Measurements from ENCODE around the gene DENND1A. TPM values are rescaled to one million over a fixed set of nuclear protein-coding genes. Genes with fewer than 3 reads are reported as not detected.
A peak's percentile ranks its signal among the peaks of the same experiment; 100 is the strongest.

DENND1A gene
- total and polyA plus RNA-seq, 8 donors: 4.4 to 109 (median 21.4) TPM

- no peaks in the 10 kb centered on the region for H3K9me3 ChIP-seq
- 93 to 96% (median 94%) methylated on average over 1 of the region's 1 CpG for WGBS, 5 donors
- TF ChIP-seq CTCF (IDR thresholded peaks at IDR 0.05) (no peak), EP300 (IDR thresholded peaks at IDR 0.05) (no peak), POLR2AphosphoS5 (IDR thresholded peaks at IDR 0.05) (no peak), POLR2A (IDR thresholded peaks at IDR 0.05) (no peak)
- no peak overlapping the region for H3K4me3 ChIP-seq
- H3K4me1 ChIP-seq: no peaks in the 10 kb centered on the region
- peak in 1 of 2 donors; percentile 60 for DNase-seq
- H3K36me3 ChIP-seq: no peaks in the 10 kb centered on the region
- intact Hi-C loops (cut with DNase I; ENCODE audit: low total_unique reads): no loop called here
- no peak overlapping the region for H3K27ac ChIP-seq
- no peaks in the 10 kb centered on the region for H3K27me3 ChIP-seq
Observed at GRCh38 chr9:123784518-123784917, 145.4 kb downstream of the DENND1A start.

GRCh38 chr9:123778232-123778902 lies 151.6 kb downstream of the DENND1A start:
- no peak overlapping the region for H3K27ac ChIP-seq
- H3K4me3 ChIP-seq: no peak overlapping the region
- WGBS, 5 donors: 76 to 84% (median 77%) methylated on average over 8 of the region's 8 CpGs
- TF ChIP-seq EP300 (IDR thresholded peaks at IDR 0.05): no peak
- no peak for TF ChIP-seq POLR2AphosphoS5 (IDR thresholded peaks at IDR 0.05)
- no peak for TF ChIP-seq POLR2A (IDR thresholded peaks at IDR 0.05)
- TF ChIP-seq CTCF (IDR thresholded peaks at IDR 0.05): no peak
- DNase-seq: no peak
- intact Hi-C loops (cut with DNase I; ENCODE audit: low total_unique reads): no loop called here
- H3K9me3 ChIP-seq: no peaks in the 10 kb centered on the region
- no peaks in the 10 kb centered on the region for H3K27me3 ChIP-seq
- H3K36me3 ChIP-seq: no peaks in the 10 kb centered on the region
- H3K4me1 ChIP-seq: peaks cover 0 to 8% (median 0%) of the 10 kb centered on the region in 4 donors

GRCh38 chr9:123776708-123777537 lies 153.0 kb downstream of the DENND1A start:
- H3K36me3 ChIP-seq: no peaks in the 10 kb centered on the region
- H3K27ac ChIP-seq: no peak overlapping the region
- no peak overlapping the region for H3K4me3 ChIP-seq
- no peaks in the 10 kb centered on the region for H3K27me3 ChIP-seq
- no peaks in the 10 kb centered on the region for H3K9me3 ChIP-seq
- WGBS, 5 donors: 85 to 89% (median 86%) methylated on average over 7 of the region's 7 CpGs
- intact Hi-C loops (cut with DNase I; ENCODE audit: low total_unique reads): no loop called here
- H3K4me1 ChIP-seq: peaks cover 0 to 8% (median 0%) of the 10 kb centered on the region in 4 donors
- DNase-seq: no peak
- TF ChIP-seq EP300 (IDR thresholded peaks at IDR 0.05): no peak
- TF ChIP-seq POLR2AphosphoS5 (IDR thresholded peaks at IDR 0.05): no peak
- TF ChIP-seq CTCF (IDR thresholded peaks at IDR 0.05): no peak
- TF ChIP-seq POLR2A (IDR thresholded peaks at IDR 0.05): no peak

GRCh38 chr9:123775289-123776284 lies 154.3 kb downstream of the DENND1A start:
- 87 to 91% (median 89%) methylated on average over 8 of the region's 8 CpGs for WGBS, 5 donors
- TF ChIP-seq EP300 (IDR thresholded peaks at IDR 0.05): no peak
- TF ChIP-seq CTCF (IDR thresholded peaks at IDR 0.05): no peak
- no peak for TF ChIP-seq POLR2AphosphoS5 (IDR thresholded peaks at IDR 0.05)
- TF ChIP-seq POLR2A (IDR thresholded peaks at IDR 0.05): no peak
- no peak overlapping the region for H3K27ac ChIP-seq
- DNase-seq: no peak
- no peaks in the 10 kb centered on the region for H3K27me3 ChIP-seq
- no peak overlapping the region for H3K4me3 ChIP-seq
- intact Hi-C loops (cut with DNase I; ENCODE audit: low total_unique reads): no loop called here
- H3K9me3 ChIP-seq: no peaks in the 10 kb centered on the region
- H3K36me3 ChIP-seq: no peaks in the 10 kb centered on the region
- peaks cover 0 to 8% (median 0%) of the 10 kb centered on the region in 4 donors for H3K4me1 ChIP-seq
